ENCODE results near the gene HBM.
"Not testable (repeated sequence)": the region's sequence is repeated elsewhere in the genome, so short reads cannot be mapped to it uniquely, and the experiment has no call there.

Gene HBM

GRCh38 chr16:149024-149660, 16.6 kb upstream of the HBM start:
- ATAC-seq = no peak

- no peak for ATAC-seq
Observed at GRCh38 chr16:152141-153128, 13.3 kb upstream of the HBM start, which contains the start of gene HBZ. Gene HBZ (plus strand): TSS chr16:152644. CDS start chr16:152910, 266 bp downstream.

- ATAC-seq = not testable (repeated sequence)
Observed at GRCh38 chr16:153129-153521, 12.7 kb upstream of the HBM start.

- ATAC-seq = not testable (repeated sequence)
Observed at GRCh38 chr16:153550-154216, 12.1 kb upstream of the HBM start.

GRCh38 chr16:154217-155030, 11.4 kb upstream of the HBM start:
- ATAC-seq = peak in 1 of 2 donors; percentile 22

- ATAC-seq = no peak
Observed at GRCh38 chr16:155031-155398, 10.8 kb upstream of the HBM start.

GRCh38 chr16:159136-159849, 6.5 kb upstream of the HBM start:
- ATAC-seq = no peak

GRCh38 chr16:160242-160641, 5.5 kb upstream of the HBM start:
- ATAC-seq = not testable (repeated sequence)

GRCh38 chr16:160691-161190, 5.0 kb upstream of the HBM start:
- ATAC-seq = no peak

- no peak for ATAC-seq
Observed at GRCh38 chr16:162271-162991, 3.3 kb upstream of the HBM start.

- not testable (repeated sequence) for ATAC-seq
Observed at GRCh38 chr16:163139-163538, 2.6 kb upstream of the HBM start.

- ATAC-seq = not testable (repeated sequence)
Observed at GRCh38 chr16:163696-164095, 2.1 kb upstream of the HBM start.

- not testable (repeated sequence) for ATAC-seq
Observed at GRCh38 chr16:164134-164823, 1.5 kb upstream of the HBM start.

- ATAC-seq = no peak
Observed at GRCh38 chr16:164827-165538, 795 bp upstream of the HBM start.

GRCh38 chr16:166375-167121, 770 bp downstream of the HBM start:
- ATAC-seq = no peak

- ATAC-seq = no peak
Observed at GRCh38 chr16:167122-167690, 1.4 kb downstream of the HBM start.

- ATAC-seq = no peak
Observed at GRCh38 chr16:168424-168823, 2.6 kb downstream of the HBM start.

GRCh38 chr16:169014-169413, 3.2 kb downstream of the HBM start:
- ATAC-seq = no peak
